K562 (cell line): ENCODE measurements around the gene CLP1. TPM values are rescaled to one million over a fixed set of nuclear protein-coding genes. Genes with fewer than 3 reads are reported as not detected.

ENCODE experiments used
- CC2D1A ChIP-seq: fragments of 450-650 bp; IDR thresholded peaks from 2 replicates; pipeline ENCODE4 v1.6.1; 2017; ENCODE audit warnings: mild to moderate bottlenecking
- DMBX1 ChIP-seq: fragments of 250-450 bp; sonication (Bioruptor Pico); IDR thresholded peaks from 2 replicates; pipeline ENCODE4 v1.8.0; 2022; ENCODE audit warnings: inconsistent platforms, mild to moderate bottlenecking, moderate library complexity, borderline replicate concordance
- LARP7 ChIP-seq: fragments of 450-650 bp; IDR thresholded peaks from 2 replicates; pipeline ENCODE4 v1.6.1; 2016
- MAFG ChIP-seq: fragments of 450-650 bp; conservative IDR thresholded peaks from 2 replicates; pipeline ENCODE4 v1.6.1; 2016; ENCODE audit warnings: missing genetic modification characterization, missing compliant biosample characterization
- SMAD3 ChIP-seq: fragments of 450-650 bp; formaldehyde crosslinking; conservative IDR thresholded peaks from 2 replicates; pipeline ENCODE4 v1.4.0; 2020; ENCODE audit warnings: mild to moderate bottlenecking
- SRF ChIP-seq, 2 experiments: fragments of 250-450, 450-650 bp in 1 of 2; sonication (Bioruptor Pico) in 1 of 2; sonication (generic) in 1 of 2; formaldehyde crosslinking; IDR thresholded peaks; 2 replicates each; pipeline versions ENCODE4 v1.5.0 to v1.5.1; 2020 to 2022; ENCODE audit warnings: mild to moderate bottlenecking in 1 of 2, missing genetic modification reagents in 1 of 2
- polyA plus RNA-seq, 8 experiments: library from polyadenylated mRNA; depleted of rRNA in 4 of 8; stranded (reverse) in 5 of 8; unstranded in 3 of 8; fragments of >200 nt; fragmentation: Nextera tagmentation in 2 of 8; fragmentation: Illumina TruSeq in 1 of 8; extraction: Ambion mirVana in 2 of 8; extraction: Trizol in 1 of 8; gene quantifications; 2 replicates each; pipeline versions ENCODE4 v1.2.1 to v1.2.3, GENCODE V29; 2011 to 2014; ENCODE audit warnings: inconsistent platforms in 1 of 8, missing spikeins in 1 of 8
- total RNA-seq, 7 experiments: library from RNA; depleted of rRNA in 6 of 7; stranded (reverse); fragments of >200 nt in 6 of 7; fragmentation: Illumina TruSeq in 2 of 7; extraction: Trizol in 2 of 7; gene quantifications; 2 replicates each; pipeline versions ENCODE4 v1.2.1 to v1.2.3, GENCODE V29; 2011 to 2021; ENCODE audit warnings: low replicate concordance in 1 of 7
- TF ChIP-seq, protein P1 (sequence below): fragments of 450-650 bp; IDR thresholded peaks from 2 replicates; pipeline ENCODE4 v1.6.1; 2016; ENCODE audit warnings: low read depth
- TF ChIP-seq, protein P2 (sequence below): fragments of 450-650 bp; IDR thresholded peaks from 2 replicates; pipeline ENCODE4 v1.6.1; 2016
- TF ChIP-seq, protein P3 (sequence below), 2 experiments: fragments of 250-450 bp in 1 of 2; fragments of 450-650 bp in 1 of 2; sonication (Bioruptor Pico) in 1 of 2; IDR thresholded peaks; 2 replicates each; pipeline versions ENCODE4 v1.6.1 to v1.8.0; 2016 to 2021; ENCODE audit warnings: mild to moderate bottlenecking in 2 of 2, moderate library complexity in 2 of 2, missing compliant biosample characterization in 1 of 2, missing genetic modification characterization in 1 of 2

The CLP1 gene
- total and polyA plus RNA-seq, 9 of the 15 experiments (the other 6 are each of a cell fraction or from before 2014, with no cell fraction given) = 19.1 to 46.2 (median 27.8) TPM

DNA sequence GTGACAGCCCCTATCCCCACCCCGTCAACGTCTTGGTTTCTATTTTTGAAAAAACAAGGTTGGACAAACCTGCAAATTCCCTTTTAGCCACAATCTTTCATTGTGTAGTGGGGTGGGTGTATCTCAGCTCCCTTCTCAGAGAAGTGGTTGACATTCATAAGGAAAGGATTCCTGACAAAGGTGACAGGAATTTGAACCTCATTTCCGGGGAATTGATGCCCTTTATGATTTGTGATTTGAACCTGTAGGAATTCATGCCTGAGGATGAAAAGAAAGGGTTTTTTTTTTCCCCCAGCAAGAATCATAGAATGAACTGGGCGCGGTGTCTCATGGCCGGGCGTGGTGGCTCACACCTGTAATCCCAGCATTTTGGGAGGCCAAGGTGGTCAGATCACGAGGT, 22.3 kb upstream of the CLP1 start (continued):
- TF ChIP-seq, protein P1, sequence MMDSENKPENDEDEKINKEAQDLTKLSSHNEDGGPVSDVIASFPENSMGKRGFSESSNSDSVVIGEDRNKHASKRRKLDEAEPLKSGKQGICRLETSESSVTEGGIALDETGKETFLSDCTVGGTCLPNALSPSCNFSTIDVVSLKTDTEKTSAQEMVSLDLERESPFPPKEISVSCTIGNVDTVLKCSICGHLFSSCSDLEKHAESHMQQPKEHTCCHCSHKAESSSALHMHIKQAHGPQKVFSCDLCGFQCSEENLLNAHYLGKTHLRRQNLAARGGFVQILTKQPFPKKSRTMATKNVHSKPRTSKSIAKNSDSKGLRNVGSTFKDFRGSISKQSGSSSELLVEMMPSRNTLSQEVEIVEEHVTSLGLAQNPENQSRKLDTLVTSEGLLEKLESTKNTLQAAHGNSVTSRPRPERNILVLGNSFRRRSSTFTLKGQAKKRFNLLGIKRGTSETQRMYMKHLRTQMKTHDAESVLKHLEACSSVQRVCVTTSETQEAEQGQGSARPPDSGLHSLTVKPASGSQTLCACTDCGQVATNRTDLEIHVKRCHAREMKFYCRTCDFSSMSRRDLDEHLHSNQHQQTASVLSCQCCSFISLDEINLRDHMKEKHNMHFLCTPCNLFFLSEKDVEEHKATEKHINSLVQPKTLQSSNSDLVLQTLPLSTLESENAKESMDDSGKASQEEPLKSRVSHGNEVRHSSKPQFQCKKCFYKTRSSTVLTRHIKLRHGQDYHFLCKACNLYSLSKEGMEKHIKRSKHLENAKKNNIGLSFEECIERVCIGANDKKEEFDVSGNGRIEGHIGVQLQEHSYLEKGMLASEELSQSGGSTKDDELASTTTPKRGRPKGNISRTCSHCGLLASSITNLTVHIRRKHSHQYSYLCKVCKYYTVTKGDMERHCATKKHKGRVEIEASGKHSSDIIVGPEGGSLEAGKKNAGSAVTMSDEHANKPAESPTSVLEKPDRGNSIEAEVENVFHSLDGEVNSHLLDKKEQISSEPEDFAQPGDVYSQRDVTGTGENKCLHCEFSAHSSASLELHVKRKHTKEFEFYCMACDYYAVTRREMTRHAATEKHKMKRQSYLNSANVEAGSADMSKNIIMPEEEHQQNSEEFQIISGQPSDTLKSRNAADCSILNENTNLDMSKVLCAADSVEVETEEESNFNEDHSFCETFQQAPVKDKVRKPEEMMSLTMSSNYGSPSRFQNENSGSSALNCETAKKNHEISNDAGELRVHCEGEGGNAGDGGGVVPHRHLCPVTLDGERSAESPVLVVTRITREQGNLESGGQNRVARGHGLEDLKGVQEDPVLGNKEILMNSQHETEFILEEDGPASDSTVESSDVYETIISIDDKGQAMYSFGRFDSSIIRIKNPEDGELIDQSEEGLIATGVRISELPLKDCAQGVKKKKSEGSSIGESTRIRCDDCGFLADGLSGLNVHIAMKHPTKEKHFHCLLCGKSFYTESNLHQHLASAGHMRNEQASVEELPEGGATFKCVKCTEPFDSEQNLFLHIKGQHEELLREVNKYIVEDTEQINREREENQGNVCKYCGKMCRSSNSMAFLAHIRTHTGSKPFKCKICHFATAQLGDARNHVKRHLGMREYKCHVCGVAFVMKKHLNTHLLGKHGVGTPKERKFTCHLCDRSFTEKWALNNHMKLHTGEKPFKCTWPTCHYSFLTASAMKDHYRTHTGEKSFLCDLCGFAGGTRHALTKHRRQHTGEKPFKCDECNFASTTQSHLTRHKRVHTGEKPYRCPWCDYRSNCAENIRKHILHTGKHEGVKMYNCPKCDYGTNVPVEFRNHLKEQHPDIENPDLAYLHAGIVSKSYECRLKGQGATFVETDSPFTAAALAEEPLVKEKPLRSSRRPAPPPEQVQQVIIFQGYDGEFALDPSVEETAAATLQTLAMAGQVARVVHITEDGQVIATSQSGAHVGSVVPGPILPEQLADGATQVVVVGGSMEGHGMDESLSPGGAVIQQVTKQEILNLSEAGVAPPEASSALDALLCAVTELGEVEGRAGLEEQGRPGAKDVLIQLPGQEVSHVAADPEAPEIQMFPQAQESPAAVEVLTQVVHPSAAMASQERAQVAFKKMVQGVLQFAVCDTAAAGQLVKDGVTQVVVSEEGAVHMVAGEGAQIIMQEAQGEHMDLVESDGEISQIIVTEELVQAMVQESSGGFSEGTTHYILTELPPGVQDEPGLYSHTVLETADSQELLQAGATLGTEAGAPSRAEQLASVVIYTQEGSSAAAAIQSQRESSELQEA = no peak
- no peak for TF ChIP-seq LARP7
- no peak for TF ChIP-seq SRF (CRISPR knock-in tag; IDR thresholded peaks at IDR 0.05)
- TF ChIP-seq CC2D1A = no peak
- TF ChIP-seq, protein P2, sequence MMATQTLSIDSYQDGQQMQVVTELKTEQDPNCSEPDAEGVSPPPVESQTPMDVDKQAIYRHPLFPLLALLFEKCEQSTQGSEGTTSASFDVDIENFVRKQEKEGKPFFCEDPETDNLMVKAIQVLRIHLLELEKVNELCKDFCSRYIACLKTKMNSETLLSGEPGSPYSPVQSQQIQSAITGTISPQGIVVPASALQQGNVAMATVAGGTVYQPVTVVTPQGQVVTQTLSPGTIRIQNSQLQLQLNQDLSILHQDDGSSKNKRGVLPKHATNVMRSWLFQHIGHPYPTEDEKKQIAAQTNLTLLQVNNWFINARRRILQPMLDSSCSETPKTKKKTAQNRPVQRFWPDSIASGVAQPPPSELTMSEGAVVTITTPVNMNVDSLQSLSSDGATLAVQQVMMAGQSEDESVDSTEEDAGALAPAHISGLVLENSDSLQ = no peak
- TF ChIP-seq, protein P3, sequence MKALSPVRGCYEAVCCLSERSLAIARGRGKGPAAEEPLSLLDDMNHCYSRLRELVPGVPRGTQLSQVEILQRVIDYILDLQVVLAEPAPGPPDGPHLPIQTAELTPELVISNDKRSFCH (CRISPR knock-in tag; IDR thresholded peaks at IDR 0.05) = no peak
- TF ChIP-seq, protein P3 (tag; IDR thresholded peaks at IDR 0.05) = no peak
- no peak for TF ChIP-seq SMAD3 (CRISPR knock-in tag)
- TF ChIP-seq DMBX1 (CRISPR knock-in tag) = no peak
- TF ChIP-seq MAFG (tag) = no peak
